Upper lobe of right lung (tissue), 1 donor: ENCODE results near the gene KMT5C. TPM values are rescaled to one million over a fixed set of nuclear protein-coding genes. Genes with fewer than 3 reads are reported as not detected.
A peak's percentile ranks its signal among the peaks of the same experiment; 100 is the strongest.

ENCODE experiments used
- ATAC-seq: fragments of 200-7000 bp; cut with Tn5 transposase; one replicate; pipeline ENCODE4 v1.9.1; 2020; ENCODE audit warnings: mild to moderate bottlenecking, moderate library complexity
- DNase-seq: peaks from one replicate; pipeline ENCODE4 v3.0.0-alpha.2; 2020
- H3K27ac ChIP-seq: fragments of 200-600 bp; one replicate; pipeline ENCODE4 v1.8.0; 2022
- H3K27me3 ChIP-seq: fragments of 200-600 bp; one replicate; pipeline ENCODE4 v1.8.0; 2022; ENCODE audit warnings: mild to moderate bottlenecking
- H3K36me3 ChIP-seq: fragments of 200-600 bp; one replicate; pipeline ENCODE4 v1.8.0; 2022
- H3K4me1 ChIP-seq: fragments of 200-600 bp; one replicate; pipeline ENCODE4 v1.8.0; 2022
- H3K4me3 ChIP-seq: fragments of 200-600 bp; one replicate; pipeline ENCODE4 v1.8.0; 2022; ENCODE audit warnings: mild to moderate bottlenecking
- H3K9me3 ChIP-seq: fragments of 200-600 bp; one replicate; pipeline ENCODE4 v1.8.0; 2022
- intact Hi-C: fragments of 100-400 bp; cut with DNase I; formaldehyde crosslinking; loops from one replicate; pipeline ENCODE4 v1.11.0; 2022
- total RNA-seq: library from RNA; stranded (reverse); fragmentation: NEBNext Ultra II Directional; extraction: Animal tissue kit (Norgen Biotek cat#: 25700); gene quantifications from one replicate; pipeline ENCODE4 v1.2.1, GENCODE V29; 2021
- TF ChIP-seq, protein P1 (sequence below): fragments of 200-600 bp; IDR thresholded peaks from one replicate; pipeline ENCODE4 v1.8.0; 2022; ENCODE audit warnings: antibody characterized with exemption
- donor health status: DM: no; HTN: yes; CAD: no; lungs with severe emphysema.

KMT5C gene
- total RNA-seq, 1 donor from 2014 or later, result 11.7 TPM

DNA sequence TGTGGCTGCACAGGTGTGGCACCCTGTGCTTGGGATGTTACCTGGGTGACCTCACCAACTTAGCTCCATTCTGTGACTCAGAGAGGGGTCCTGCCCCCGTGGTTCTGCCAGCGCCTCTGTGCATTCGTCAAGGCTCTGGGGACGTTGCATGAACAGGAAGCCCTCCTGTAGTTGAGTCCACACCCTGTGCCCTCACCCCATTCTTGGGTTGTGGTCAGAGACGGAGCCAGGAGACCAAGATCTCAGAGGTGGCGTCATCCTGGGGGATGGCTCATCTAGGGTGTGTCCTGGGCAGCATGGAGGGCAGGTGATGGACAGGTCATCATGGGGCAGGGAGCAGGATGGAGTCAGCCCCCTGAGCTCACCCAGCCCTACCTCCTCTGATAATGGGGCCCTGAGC is 12.4 kb downstream of the KMT5C start:
- Histone ChIP-seq H3K27ac (no peak overlapping the region), H3K27me3 (peaks cover 40% of the 10 kb centered on the region), H3K4me1 (peaks cover 14% of the 10 kb centered on the region), H3K9me3 (no peaks in the 10 kb centered on the region), H3K36me3 (no peaks in the 10 kb centered on the region), H3K4me3 (no peak overlapping the region)
- DNase-seq, result no peak
- TF ChIP-seq, protein P1, sequence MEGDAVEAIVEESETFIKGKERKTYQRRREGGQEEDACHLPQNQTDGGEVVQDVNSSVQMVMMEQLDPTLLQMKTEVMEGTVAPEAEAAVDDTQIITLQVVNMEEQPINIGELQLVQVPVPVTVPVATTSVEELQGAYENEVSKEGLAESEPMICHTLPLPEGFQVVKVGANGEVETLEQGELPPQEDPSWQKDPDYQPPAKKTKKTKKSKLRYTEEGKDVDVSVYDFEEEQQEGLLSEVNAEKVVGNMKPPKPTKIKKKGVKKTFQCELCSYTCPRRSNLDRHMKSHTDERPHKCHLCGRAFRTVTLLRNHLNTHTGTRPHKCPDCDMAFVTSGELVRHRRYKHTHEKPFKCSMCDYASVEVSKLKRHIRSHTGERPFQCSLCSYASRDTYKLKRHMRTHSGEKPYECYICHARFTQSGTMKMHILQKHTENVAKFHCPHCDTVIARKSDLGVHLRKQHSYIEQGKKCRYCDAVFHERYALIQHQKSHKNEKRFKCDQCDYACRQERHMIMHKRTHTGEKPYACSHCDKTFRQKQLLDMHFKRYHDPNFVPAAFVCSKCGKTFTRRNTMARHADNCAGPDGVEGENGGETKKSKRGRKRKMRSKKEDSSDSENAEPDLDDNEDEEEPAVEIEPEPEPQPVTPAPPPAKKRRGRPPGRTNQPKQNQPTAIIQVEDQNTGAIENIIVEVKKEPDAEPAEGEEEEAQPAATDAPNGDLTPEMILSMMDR, result no peak
- ATAC-seq, result no peak
- intact Hi-C loops, result no loop called here

DNA sequence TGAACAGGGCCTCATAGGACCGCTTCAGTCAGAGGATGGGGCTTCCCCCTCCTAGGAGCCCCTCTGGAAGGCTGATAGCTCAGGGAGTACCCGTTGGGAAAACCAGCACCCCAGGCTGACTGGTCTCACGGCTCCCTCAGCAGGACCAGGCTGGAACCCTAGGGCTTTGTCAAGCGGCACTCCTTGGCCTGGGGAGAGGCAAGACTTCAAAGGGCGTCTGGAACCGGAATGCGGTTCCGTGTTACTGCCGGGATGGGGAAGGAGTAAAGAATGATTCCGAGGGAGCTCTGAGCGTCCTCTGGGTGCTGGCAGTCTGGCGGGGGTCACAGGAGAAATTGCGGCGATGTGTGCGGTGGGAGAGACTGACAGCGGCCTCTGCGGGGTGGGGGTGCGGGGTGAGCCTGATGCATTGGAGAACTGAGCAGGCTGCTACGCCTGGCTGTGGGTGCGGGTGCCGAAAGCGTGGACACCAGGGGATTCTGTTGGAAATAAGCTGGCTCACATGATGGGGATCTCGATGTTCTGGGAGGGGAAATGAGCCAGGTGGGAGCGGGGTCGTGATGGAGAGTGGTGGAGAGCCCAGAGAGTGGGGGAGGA is 13.0 kb downstream of the KMT5C start:
- Histone ChIP-seq H3K27me3 (peaks cover 40% of the 10 kb centered on the region), H3K9me3 (no peaks in the 10 kb centered on the region), H3K27ac (no peak overlapping the region), H3K36me3 (no peaks in the 10 kb centered on the region), H3K4me3 (no peak overlapping the region), H3K4me1 (peaks cover 14% of the 10 kb centered on the region)
- intact Hi-C loops, result no loop called here
- DNase-seq (no peak), ATAC-seq (no peak)
- TF ChIP-seq, protein P1, result no peak

DNA sequence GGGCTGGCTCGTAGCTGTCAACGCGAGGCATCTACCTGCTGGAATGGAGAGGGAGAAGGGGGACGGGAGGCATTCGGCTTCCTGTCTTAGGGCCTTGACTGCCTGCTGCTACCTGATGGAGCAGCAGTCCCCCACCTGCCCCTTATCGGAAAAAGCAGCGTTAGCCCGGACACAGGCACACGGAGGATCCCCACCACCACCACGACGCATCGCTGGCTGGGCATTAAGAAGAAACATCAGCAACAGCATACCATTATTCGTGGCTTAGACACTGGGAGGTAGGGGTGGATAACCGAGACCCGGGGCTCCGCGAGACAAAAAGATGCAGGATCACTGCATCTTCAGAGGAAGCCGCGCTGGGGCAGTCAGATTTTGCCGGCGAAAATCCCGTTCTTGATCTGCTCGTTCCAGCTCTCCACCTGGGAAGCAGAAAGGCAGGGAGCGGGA is 13.7 kb downstream of the KMT5C start:
- DNase-seq, result no peak
- intact Hi-C loops, result no loop called here
- peak overlapping the region; percentile 46 for H3K4me3 ChIP-seq
- ATAC-seq, result no peak
- H3K27ac ChIP-seq, result no peak overlapping the region
- H3K36me3 ChIP-seq, result no peaks in the 10 kb centered on the region
- TF ChIP-seq, protein P1, result no peak
- H3K4me1 ChIP-seq, result peaks cover 14% of the 10 kb centered on the region
- peaks cover 40% of the 10 kb centered on the region for H3K27me3 ChIP-seq
- no peaks in the 10 kb centered on the region for H3K9me3 ChIP-seq

DNA sequence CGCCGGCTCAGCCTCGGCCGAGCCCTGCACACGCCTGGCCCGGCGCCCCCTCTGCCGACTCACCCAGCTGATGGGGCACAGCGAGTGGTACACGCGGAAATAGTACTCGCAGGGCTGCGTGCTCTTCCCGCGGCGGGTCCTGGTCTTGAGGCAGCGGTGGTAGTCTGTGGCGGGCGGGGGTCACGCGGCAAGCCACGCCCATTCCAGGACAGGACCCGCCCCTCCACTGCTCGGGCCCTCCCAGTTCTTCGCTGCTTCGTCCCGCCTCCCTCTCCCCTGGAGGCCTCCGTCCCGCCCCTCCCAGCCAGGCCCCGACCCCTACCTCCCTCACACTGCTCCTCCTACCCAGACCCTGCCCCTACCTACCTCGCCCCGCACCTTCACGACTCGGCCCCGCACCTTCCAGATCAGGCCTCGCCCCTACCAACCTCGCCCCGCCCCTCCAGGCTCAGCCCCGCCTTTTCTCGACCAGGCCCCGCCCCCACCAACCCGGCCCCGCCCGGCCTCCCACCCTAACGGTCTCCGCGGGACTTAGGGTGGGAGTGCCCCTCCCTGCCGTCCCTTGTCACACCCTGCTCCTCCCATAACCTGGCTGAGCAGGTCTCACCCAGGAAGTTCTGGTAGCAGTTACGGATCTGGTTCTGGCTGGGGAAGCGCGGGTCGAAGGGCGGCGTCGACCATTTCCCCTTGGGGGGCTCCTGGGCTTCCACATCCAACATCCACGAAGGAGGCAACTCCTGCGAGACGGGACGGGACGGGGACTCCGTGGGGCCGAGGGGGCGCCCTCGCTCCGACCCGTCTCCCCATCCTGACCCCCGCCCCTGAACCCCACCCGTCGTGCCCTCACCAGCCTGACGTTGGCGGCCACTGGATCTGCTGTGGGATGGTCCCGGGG is 14.4 kb downstream of the KMT5C start:
- peaks cover 14% of the 10 kb centered on the region for H3K4me1 ChIP-seq
- peak overlapping the region; percentile 46 for H3K4me3 ChIP-seq
- DNase-seq (peak; percentile 86), ATAC-seq (peak; percentile 91)
- peaks cover 40% of the 10 kb centered on the region for H3K27me3 ChIP-seq
- H3K9me3 ChIP-seq, result no peaks in the 10 kb centered on the region
- TF ChIP-seq, protein P1, result no peak
- no peaks in the 10 kb centered on the region for H3K36me3 ChIP-seq
- intact Hi-C loops, result no loop called here
- H3K27ac ChIP-seq, result no peak overlapping the region

DNA sequence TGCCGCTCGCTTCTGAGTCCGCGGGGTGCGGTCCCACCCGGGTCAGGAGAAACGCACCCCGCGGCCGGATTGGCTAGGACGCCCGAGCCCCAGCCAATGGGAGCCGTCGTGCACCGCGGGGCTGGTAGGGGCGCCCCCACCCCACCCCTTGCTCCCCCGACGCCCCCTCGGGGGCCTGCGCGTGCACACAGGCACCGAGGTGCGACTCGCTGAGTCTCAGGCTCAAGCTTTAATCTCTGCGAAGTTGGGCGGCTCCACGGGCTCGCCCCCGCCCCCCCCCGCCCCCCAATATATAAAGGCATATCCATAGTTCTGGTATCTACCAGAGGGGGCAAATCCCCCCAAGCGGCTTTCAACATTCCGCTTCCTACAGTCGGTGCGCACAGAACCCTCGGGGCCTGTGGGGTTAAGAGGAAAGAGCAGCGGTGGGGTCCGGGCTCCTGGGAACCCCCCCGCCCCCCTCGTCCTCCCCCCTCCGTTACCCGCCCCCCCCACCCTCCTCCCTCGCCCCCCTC is 15.1 kb downstream of the KMT5C start, which contains the start of gene COX6B2:
COX6B2 (minus strand) TSS at position 22 of the 515 bp plus-strand sequence. CDS start 198 bp downstream, outside the sequence.
- DNase-seq, result no peak
- peak within 1 kb of the TSS; percentile 46 for H3K4me3 ChIP-seq
- H3K4me1 ChIP-seq, result peaks cover 14% of the 10 kb centered on the region
- TF ChIP-seq, protein P1, result no peak
- H3K9me3 ChIP-seq, result no peaks in the 10 kb centered on the region
- intact Hi-C loops, result no loop called here
- no peak within 1 kb of the TSS for H3K27ac ChIP-seq
- H3K36me3 ChIP-seq, result no peaks in the 10 kb centered on the region
- ATAC-seq, result no peak
- H3K27me3 ChIP-seq, result peaks cover 40% of the 10 kb centered on the region
